NCI-H1694 treated with DMSO at 0.1 percent for 48 hours (cell line): ENCODE measurements around the gene SYCN.

Experiments
- DNase-seq: peaks from one replicate; lab custom pipeline; 2025; lab: John Stamatoyannopoulos, UW

The SYCN gene

DNA sequence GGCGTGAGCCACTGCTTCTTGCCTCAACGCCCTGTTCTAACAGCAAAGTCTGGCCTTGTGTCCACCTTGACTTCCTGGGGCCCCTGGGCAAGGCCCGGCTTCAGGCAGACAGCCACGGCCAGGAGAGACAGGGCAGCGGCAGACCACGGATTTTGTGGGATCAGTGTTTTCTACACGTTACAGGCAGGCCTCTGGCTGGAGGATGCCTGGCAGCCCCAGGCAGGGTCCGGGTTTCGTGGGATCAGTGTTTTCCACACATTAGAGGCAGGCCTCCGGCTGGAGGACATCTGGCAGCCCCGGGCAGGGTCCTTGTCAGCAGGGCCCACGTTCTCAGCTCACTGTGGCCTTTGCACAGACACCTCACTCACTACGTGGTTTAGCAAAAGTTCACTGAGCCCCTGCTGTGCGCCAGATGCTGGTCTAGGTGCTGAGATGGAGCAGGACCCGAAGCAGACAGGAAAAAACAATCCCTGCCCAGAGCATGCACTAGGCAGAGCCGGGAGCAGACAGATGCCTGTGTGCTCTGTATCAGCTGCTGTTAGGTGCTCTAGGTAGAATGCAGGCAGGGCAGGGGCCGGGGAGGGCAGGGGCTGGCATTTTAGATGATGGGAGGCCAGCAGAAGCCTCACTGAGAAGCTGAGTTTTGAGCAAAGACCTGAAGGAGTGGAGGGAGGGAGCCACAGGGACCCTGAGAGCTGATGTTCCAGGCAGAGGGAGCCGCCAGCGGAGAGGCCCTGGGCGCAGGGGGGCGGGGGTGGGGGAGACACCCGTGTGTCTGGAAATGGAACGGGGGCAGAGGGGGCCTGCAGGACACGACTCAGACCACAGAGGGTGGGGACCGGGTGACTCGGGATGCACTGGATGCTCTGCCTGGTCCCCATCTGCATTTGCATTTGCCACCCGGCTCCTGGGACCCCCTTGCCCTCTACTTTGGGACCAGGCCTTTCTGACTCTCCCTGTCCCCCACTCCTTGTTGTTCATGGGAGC lies 32.3 kb downstream of the SYCN start:
- no peak for DNase-seq

GRCh38 chr19:39170386-39171231 lies 33.5 kb downstream of the SYCN start:
- no peak for DNase-seq

- DNase-seq, result no peak
These were observed 34.8 kb downstream of the SYCN start for GRCh38 chr19:39169143-39169810.

GRCh38 chr19:39168258-39169142 lies 35.6 kb downstream of the SYCN start:
- no peak for DNase-seq

- no peak for DNase-seq
These were observed 36.4 kb downstream of the SYCN start for GRCh38 chr19:39167461-39168257.

- no peak for DNase-seq
These were observed 37.3 kb downstream of the SYCN start for GRCh38 chr19:39166571-39167391.

GRCh38 chr19:39165857-39166256 lies 38.2 kb downstream of the SYCN start:
- DNase-seq, result no peak

DNA sequence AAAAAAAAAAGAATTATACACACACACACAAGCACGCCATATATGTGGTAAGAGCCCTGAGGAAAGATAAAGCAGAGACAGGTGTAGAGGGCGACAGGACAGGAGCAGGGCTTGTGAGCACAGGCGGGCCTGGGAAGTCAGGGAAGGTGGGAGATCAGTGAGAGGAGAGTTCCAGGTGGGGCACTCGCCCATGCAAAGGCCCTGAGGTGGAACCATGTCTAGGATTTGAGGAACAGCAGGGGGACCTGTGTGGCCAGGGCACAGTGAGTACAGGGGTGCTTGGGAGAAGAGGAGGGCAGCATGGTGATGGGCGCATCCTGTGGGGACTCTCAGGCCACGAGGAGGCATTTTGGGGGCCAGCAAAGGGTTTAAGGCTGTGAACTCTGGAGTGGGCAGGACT lies 39.8 kb downstream of the SYCN start:
- DNase-seq, result no peak

GRCh38 chr19:39163621-39164020 lies 40.4 kb downstream of the SYCN start:
- DNase-seq, result no peak

DNA sequence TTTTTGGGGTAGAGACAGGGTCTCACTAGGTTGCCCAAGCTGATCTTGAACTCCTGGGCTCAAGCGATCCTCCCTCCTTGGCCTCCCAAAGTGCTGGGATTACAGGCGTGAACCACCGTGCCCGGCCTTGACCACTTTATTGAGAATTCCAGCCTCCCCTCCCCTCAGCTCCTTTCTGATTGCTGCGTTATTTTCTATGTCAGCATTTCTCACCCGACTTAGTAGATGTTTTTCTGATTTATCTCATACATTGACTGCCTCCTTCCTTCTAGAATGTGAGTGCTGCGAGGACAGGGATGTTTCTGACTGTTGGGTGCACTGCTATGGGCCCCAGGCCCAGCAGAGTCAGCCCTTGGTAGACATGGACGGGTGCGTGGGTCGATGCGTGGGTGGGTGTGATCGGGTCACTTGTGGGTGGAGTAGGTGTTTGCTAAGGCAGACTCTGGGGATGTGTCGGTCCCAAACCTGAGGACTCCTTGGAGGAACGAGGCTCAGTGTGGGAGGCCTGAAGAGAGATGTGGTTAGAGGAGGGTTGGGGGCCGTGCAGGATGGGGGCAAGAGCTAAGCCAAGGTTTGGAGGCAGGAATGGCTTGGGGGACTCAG lies 41.5 kb downstream of the SYCN start:
- DNase-seq, result no peak

DNA sequence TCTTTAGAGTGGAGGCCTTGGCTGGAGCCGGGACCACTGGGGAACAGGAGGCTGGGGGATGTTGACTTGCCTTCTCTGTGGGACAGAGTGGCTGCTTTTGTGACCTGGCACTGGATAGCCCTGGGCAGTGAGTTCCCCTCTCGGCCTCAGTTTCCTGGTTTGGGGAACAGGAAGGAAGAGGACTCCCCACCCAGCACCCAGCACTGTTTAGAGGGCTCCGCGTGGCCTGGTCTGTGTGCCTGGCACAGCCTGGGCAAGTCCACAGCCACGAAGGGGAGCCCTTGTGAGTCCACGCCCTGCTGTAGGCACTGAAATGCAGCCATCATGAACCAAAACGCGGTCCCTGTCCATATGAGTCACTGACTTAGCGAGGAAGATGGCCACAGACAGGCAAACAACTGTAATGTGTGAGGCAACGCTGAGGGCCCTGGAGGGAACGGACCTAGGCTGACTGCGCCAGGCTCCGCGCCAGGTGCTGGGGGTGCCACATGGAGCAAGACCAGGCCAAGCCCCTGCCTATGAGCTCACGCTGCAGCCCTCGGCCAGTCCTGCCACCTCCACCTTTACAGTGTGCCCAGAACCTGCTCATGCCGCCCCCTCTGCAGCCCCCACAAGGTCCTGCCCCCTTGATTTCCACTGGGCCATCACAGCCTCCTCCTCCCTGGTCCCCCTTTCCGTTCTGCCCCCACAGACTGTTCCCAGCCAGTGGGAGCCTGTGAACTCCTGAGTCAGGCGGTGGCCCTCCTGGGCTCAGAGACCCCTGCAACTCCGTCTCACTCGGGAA lies 43.0 kb downstream of the SYCN start:
- no peak for DNase-seq

DNA sequence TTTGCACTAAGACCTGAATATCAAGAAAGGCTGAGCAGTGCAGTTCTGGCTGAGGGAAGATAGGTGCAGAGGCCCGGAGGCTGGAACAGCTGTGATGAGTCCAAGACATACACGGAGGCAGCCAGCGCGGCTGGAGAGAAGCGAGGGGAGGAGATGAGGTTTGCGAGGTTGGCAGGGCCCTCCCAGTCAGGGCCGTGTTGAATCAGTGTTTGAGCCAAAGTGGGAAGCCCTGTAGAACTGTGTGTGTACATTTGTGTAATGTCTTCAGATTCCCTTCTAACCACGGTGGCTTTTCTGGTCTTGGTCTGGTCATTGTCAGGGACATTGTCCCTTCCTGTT lies 43.6 kb downstream of the SYCN start:
- DNase-seq, result no peak

DNA sequence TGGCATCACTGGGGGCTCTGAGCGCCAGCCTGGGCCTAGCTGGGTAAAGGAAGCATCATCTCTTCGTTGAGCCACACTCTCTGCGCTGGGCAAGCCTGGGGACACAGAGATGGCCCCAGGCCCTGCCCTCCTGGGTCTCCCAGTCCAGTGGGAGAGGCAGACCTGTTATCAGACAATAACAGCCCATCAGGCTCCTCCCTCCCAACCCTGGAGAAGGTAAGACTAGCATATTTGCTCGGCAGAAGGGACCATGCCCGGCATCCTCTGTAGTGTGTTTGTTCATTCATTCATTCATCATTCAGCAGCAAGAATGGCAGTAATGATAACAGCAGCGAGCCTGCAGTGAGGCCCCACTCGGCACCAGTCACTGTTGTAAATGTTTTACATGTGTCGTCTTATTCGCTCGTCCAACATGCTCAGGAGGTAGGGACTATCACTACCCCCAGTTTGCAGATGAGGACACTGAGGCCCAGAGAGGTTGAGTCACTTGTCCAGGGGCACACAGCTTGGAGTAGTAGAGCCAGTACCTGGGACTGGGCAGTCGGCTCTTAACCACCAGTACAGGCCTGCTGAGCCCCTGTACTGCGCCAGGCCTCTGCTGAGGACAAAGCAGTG lies 45.3 kb downstream of the SYCN start:
- no peak for DNase-seq

DNA sequence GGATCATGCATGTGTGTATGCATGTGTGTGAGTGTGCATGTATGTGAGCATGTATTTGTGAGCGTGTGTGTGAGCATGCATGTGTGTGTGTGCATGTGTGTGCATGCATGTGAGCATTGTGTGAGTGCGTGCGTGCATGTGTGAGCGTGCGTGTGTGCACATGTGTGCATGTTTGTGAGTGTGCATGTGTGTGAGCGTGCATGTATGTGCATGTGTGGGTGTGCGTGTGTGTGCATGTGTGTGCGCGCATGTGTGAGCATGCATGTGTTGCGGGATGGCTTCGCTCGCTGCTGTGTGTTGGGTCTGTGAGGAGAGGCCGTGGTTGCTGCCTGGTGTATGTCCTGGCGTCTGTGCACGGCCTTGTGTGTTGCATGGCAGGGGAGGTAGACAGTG lies 46.1 kb downstream of the SYCN start:
- DNase-seq, result no peak

DNA sequence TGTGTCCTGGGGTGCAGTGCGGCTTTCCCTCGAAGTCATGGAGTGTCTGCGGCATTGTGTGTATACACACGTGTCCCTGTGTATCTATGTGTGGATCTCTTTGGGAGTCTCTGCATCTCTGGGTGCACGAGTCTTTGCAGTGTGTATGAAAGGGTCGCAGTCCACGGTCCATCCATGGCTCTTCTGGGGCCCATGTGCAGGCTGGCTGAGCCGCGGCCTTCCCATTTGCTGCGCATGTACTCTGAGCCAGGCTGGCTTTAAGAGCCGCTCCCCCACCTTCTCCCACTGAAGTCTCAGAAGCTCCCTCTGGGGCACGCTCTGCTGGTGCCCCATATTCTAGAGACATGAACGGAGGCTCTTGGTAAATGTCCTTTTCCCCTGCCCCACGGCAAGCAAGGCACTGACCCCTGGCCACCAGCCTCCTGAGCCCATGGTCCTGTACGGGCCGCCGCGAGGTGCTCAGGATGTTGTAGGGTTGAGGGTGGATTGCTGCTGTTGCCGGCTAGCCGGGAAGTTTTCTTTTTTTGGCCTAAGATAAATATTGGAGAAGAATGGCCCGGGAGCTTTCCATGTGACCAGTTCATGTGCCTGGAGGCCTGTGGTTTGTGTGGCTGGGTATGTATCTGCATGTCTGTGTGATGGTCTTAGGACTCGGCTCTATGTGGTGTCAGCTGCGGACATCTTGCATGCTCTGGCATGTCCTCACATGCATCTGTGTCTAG lies 46.6 kb downstream of the SYCN start:
- DNase-seq, result no peak

DNA sequence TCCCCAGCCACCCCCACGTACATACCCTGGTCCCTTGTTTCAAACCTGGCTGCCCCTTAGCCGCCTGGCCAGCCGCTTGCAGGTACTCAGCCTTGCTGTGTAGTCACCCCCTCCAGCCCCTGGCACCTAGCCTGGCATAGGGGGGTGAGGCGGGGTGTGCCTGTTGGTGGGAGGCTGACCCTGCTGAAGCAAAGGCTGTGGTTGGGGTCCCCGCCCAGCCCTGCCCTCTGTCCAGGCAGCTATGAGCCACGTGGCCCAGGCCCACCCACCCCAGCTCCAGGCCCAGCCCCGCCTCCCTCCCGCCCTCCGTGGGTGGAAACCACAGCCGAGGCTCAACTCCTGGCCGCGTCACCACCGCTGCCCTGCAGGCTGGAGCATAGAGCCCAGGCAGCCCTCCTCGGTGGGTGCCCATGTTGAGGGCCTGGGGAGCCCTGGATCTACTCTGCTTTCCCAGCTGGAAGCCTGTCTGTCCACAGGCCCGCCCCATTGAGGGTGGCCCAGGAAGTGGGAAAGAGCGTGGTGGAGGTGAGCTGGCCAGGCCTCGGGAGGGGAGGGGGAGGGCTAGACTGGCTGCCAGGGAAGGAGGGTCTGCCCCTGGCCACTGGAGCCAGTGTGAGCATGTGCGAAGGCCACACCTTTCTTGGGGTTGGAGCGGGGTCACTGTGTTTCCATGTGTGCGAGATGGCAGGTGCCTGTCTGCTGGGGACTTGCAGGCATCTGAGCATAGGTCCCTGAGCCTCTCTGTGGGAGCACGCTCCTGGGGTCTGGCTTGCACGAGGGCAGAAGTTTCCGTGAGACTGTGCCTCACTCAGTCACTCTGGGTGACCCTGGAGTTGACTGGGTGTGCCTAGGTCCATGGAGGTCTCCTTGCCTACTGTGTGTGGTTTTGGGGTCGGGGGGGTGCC lies 47.5 kb downstream of the SYCN start:
- DNase-seq, result no peak
